Middle frontal gyrus (tissue), 1 donor: Measurements from ENCODE around the gene FASTK.

Source experiments
- DNase-seq: peaks from one replicate; pipeline ENCODE4 v3.0.0-alpha.2; 2015; ENCODE audit warnings: low spot score; ENCODE audit errors: extremely low spot score

The FASTK gene

GRCh38 chr7:151080522-151081169 is at the start of gene FASTK:
FASTK (minus strand) TSS chr7:151080809; CDS start chr7:151080766, 43 bp downstream.
- peak; percentile 91 for DNase-seq

- no peak for DNase-seq
These were observed 49.5 kb upstream of the FASTK start for GRCh38 chr7:151129960-151130591.

GRCh38 chr7:151129117-151129959 is 48.7 kb upstream of the FASTK start:
- DNase-seq: no peak

- no peak for DNase-seq
These were observed 48.1 kb upstream of the FASTK start for GRCh38 chr7:151128716-151129115.

GRCh38 chr7:151128144-151128543 is 47.5 kb upstream of the FASTK start:
- DNase-seq: no peak

GRCh38 chr7:151126491-151127137 is 46.0 kb upstream of the FASTK start:
- DNase-seq: no peak

- no peak for DNase-seq
These were observed 45.4 kb upstream of the FASTK start for GRCh38 chr7:151125846-151126481.

- DNase-seq: no peak
These were observed 44.8 kb upstream of the FASTK start for GRCh38 chr7:151125470-151125845.

GRCh38 chr7:151124899-151125399 is 44.3 kb upstream of the FASTK start:
- DNase-seq: no peak

- DNase-seq: no peak
These were observed 43.9 kb upstream of the FASTK start for GRCh38 chr7:151124481-151124880.

- peak; percentile 84 for DNase-seq
These were observed 43.3 kb upstream of the FASTK start for GRCh38 chr7:151123822-151124464.

GRCh38 chr7:151123158-151123821 is 42.7 kb upstream of the FASTK start:
- DNase-seq: no peak

GRCh38 chr7:151122796-151123157 is 42.2 kb upstream of the FASTK start:
- DNase-seq: no peak

GRCh38 chr7:151122276-151122675 is 41.7 kb upstream of the FASTK start:
- no peak for DNase-seq

GRCh38 chr7:151121380-151122170 is 41.0 kb upstream of the FASTK start:
- DNase-seq: no peak

- no peak for DNase-seq
These were observed 40.3 kb upstream of the FASTK start for GRCh38 chr7:151120896-151121295.

GRCh38 chr7:151119902-151120301 is 39.3 kb upstream of the FASTK start:
- DNase-seq: peak; percentile 47

GRCh38 chr7:151119055-151119415 is 38.4 kb upstream of the FASTK start:
- no peak for DNase-seq
